WI38 (cell line): Measurements from ENCODE around the gene DPH3.

Experiments
- H3K4me3 ChIP-seq: 2 replicates; pipeline ENCODE4 v1.5.1; 2011; ENCODE audit warnings: low read depth, mild to moderate bottlenecking, control low read depth, low read length
- TF ChIP-seq, protein P1 (sequence below): IDR thresholded peaks from 2 replicates; pipeline ENCODE4 v1.5.1; 2012; ENCODE audit warnings: low read depth, mild to moderate bottlenecking, control low read depth, low read length

DPH3 gene

DNA sequence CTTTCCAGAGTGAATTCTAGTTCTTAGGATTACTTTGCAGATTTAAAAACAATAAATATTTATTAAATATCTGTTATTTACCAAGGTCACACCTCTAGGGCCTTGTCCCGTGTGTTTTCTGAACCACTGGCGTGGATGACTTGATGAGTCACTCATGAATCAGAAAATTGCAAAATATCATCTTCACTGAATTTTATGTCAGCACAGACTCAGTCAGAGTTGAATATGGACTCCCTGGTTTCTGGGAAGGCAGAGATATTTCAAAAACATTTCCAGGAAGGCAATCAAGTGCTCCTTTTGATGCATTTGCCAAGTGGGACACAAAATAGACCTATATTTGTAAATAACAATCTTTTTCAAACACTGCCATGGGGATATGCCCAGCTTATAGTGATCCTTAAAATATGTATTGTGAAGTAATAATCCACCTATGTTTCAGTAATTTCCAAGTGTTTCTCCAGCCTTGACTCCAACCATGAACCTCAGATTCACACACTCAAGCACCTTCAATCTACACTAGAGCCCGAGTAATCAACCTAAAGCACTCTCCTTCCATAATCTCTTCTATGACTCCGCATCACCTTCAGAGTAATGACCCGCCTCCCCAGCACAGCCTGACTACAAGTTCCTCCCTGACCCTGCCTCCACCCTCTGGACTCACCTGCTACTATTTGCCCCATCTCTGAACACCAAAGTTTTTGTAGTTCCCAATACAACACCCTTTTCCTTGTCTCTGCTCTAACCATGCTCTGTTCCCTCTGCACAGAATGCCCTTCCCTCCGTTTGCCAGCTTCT, 24.3 kb downstream of the DPH3 start:
- no peak overlapping the region for H3K4me3 ChIP-seq
- TF ChIP-seq, protein P1, sequence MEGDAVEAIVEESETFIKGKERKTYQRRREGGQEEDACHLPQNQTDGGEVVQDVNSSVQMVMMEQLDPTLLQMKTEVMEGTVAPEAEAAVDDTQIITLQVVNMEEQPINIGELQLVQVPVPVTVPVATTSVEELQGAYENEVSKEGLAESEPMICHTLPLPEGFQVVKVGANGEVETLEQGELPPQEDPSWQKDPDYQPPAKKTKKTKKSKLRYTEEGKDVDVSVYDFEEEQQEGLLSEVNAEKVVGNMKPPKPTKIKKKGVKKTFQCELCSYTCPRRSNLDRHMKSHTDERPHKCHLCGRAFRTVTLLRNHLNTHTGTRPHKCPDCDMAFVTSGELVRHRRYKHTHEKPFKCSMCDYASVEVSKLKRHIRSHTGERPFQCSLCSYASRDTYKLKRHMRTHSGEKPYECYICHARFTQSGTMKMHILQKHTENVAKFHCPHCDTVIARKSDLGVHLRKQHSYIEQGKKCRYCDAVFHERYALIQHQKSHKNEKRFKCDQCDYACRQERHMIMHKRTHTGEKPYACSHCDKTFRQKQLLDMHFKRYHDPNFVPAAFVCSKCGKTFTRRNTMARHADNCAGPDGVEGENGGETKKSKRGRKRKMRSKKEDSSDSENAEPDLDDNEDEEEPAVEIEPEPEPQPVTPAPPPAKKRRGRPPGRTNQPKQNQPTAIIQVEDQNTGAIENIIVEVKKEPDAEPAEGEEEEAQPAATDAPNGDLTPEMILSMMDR: no peak

DNA sequence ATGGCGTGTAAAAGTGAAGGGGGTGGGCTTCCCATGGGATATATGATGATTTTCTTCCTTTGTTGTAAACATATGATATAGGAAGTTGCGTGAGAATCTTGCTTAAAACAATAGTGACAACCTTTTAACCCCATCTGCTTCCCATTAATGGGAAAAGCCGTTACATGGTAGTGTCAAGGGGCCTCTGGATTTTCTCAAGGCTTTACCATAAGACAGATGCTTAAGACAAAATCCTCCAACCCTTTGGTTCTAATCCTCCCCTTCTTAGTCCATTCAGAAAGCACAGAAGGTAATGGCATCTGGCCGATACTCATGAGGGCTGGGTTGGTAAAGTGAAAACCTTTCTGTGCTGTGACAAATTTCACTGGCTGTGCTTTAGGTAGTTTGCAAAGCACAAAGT, 25.0 kb downstream of the DPH3 start:
- H3K4me3 ChIP-seq: no peak overlapping the region
- TF ChIP-seq, protein P1: no peak

DNA sequence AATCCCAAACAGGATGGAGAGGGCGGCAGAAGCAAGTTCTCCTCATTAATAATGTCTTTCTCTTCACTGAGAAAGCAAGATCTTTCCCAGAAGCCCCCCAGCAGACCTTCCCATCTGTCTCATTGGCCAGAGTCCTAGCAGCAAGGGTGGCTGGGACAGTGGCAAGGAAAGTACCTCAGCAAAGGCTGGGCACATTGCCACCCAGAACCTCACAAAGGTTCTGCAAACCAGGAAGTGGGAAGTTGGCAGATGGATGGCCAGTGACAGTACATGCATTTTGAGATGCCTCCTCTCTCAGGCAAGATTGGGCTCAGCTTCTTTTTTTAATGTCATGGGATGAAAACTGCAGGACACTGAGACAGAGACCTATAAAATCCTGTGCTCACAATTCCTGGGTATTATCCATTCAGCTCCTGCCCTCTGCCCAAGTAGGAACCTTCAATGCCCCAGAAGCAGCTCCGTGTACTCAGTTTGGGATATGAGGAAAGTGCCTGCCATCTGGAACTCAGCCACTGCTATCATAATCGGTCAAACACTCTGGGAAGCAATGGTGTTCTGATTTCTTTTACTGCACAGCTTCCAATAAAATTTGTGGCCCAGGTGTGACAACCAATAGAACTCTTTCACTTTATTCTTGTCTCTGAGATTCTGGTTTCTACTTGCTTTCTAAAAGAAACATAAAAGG, 25.5 kb downstream of the DPH3 start:
- TF ChIP-seq, protein P1: no peak
- no peak overlapping the region for H3K4me3 ChIP-seq

- no peak overlapping the region for H3K4me3 ChIP-seq
Observed at GRCh38 chr3:16236856-16237393, 27.8 kb downstream of the DPH3 start.

GRCh38 chr3:16236030-16236639, 28.6 kb downstream of the DPH3 start:
- TF ChIP-seq, protein P1: no peak

More at GRCh38 chr3:16236856-16237393, 27.8 kb downstream of the DPH3 start:
- TF ChIP-seq, protein P1: no peak

GRCh38 chr3:16234281-16234680, 30.5 kb downstream of the DPH3 start:
- H3K4me3 ChIP-seq: no peak overlapping the region
- TF ChIP-seq, protein P1: no peak

More at GRCh38 chr3:16236030-16236639, 28.6 kb downstream of the DPH3 start:
- no peak overlapping the region for H3K4me3 ChIP-seq

GRCh38 chr3:16233806-16234205, 30.9 kb downstream of the DPH3 start:
- TF ChIP-seq, protein P1: no peak
- no peak overlapping the region for H3K4me3 ChIP-seq
